ENCODE data around the gene PXDN.

DNA sequence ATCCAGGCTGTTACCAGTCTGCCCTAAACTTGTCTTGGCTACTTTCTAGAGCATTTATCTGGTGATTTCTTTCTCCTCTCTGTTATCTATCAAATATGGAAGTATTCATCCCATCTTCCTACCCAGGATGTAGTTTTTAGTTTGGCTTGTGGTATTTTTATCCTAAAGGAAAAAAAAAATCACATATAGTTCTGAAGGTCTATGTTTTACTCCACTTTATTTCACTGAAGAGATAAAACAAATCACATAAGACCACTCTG lies 62.2 kb downstream of the PXDN start:
- TF ChIP-seq POLR2AphosphoS5 (IDR thresholded peaks at IDR 0.05; ENCODE audit: borderline replicate concordance, low read depth, low read length) (no peak), EZH2 (IDR thresholded peaks at IDR 0.05) (no peak), FOXP2 (optimal IDR thresholded peaks at IDR 0.05; ENCODE audit: control extremely low read depth, extremely low read length, insufficient read depth) (no peak)
